Right renal cortex interstitium (tissue), 3 donors: ENCODE data around the gene CHRM2. TPM values are rescaled to one million over a fixed set of nuclear protein-coding genes. Genes with fewer than 3 reads are reported as not detected.
"Not testable (repeated sequence)": the region's sequence is repeated elsewhere in the genome, so short reads cannot be mapped to it uniquely, and the experiment has no call there.

Experiments used
- DNase-seq, 3 donors: peaks; one replicate each; pipeline ENCODE4 v3.0.0-alpha.2; 2013; ENCODE audit warnings: low read depth in 3 of 3, low spot score in 2 of 3
- polyA plus RNA-seq, 3 donors: library from polyadenylated mRNA; unstranded; fragments of 120-200 nt; gene quantifications; one replicate each; pipeline ENCODE4 v1.2.1, GENCODE V29; 2013; ENCODE audit not compliant: insufficient read length in 3 of 3

Gene CHRM2
- polyA plus RNA-seq: 1 to 10 TPM; 3.2 to 3.6 (median 3.4) TPM

GRCh38 chr7:136868496-136869000, at the start of gene CHRM2:
CHRM2 (plus strand) TSS chr7:136868652; CDS start chr7:137014866, 146,214 bp downstream.
- DNase-seq: no peak

DNA sequence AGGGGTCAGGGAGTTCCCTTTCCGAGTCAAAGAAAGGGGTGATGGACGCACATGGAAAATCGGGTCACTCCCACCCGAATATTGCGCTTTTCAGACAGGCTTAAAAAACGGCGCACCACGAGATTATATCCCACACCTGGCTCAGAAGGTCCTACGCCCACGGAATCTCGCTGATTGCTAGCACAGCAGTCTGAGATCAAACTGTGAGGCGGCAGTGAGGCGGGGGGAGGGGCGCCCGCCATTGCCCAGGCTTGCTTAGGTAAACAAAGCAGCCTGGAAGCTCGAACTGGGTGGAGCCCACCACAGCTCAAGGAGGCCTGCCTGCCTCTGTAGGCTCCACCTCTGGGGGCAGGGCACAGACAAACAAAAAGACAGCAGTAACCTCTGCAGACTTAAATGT, 37.1 kb upstream of the CHRM2 start:
- DNase-seq: not testable (repeated sequence)

DNA sequence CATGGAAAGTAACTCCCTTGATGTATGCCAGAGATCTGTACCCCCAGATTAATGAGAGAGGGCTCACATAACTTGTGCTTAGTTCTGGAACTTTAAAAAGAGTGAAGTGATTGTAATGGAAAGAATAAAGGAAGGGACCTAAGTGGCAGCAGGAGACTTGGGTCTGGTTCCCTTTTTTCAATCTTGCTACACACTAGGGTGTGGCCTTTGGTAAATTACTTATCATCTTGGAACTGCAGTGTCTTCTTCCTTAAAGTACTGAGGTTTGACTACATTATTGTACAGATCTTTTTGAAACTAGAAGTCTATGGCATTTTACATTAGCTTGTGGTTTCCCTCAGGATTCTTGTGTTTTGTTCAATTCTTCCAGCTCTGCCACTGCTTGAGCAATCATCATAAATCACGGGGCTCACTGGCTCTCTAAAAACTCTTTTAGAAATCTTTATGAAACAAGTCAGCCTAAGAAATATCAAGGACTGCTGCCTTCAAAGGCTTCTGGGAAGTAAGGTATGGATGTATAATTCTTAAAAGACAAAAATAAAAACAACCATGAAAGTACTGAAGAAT, 22.5 kb upstream of the CHRM2 start:
- no peak for DNase-seq

- no peak for DNase-seq
Measured at GRCh38 chr7:136847858-136848257, 20.6 kb upstream of the CHRM2 start.

DNA sequence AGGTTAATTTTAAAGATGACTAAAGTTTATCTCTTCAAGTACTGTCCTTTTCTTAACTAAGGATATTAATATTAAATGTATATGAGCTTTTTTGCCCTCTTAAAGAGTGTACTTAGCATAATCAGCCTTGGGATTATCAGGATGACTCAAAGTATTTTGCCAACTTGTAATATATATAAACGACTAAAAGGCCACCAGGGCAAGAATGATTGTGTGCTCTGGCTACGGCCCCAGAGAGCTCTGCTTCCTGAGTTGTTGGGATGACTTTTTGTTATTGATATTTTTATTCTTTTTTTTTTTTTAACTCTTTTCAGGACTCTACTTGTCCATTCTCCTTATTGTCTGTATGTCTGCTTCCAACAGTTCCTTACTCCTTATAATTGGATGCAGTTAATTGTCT, 14.8 kb upstream of the CHRM2 start:
- DNase-seq: no peak

GRCh38 chr7:136857573-136857972, 10.9 kb upstream of the CHRM2 start:
- DNase-seq: no peak

- DNase-seq: no peak
Measured at GRCh38 chr7:136859803-136860202, 8.6 kb upstream of the CHRM2 start.

- DNase-seq: no peak
Measured at GRCh38 chr7:136865236-136865635, 3.2 kb upstream of the CHRM2 start.

- DNase-seq: no peak
Measured at GRCh38 chr7:136865777-136866176, 2.7 kb upstream of the CHRM2 start.

DNA sequence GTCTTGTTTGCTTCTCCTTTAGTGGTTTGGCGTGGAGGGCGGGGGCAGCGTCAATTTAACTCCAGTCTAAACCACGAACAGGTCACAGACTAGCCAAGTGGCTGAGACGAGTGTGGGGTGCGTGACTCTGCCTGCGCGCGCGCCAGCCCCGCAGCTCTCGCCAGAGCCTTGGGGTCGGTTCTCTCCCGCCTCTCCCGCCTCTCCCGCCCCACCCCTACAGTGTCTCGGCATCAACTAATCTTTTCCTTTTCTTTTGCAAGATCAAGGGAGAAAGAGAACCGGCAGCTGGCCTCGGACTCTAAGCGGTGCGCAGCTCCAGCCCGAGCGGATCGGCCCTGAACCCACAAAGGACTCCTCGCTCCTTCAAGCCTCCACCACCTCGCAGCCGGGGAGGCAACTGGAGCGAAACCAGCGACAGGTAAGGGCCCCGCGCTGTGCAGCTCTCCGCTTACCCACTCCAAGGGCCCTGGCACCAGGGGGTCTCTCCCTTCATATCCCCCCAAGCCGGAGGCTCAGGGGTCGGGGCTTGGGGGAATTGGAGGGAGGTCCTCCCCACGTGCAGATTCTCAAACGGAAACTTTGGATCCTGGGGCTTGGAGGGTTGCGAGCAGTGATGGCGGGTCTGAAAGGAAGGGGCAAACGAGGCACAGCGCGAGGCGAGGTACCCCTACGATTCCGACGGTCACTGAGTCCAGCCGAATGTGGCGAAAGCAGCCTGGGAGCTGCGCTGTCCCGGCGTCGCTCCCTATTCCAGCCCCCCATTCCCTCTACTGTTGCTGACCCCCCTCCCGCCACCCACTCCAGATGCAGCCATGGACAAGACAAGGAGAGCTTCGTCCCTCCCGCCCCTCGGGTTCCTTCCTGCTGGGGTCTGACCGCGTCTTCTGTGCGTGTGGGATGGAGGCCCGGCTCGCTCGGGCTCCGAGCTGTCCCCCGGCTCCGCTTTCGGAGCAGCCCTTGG, 829 bp downstream of the CHRM2 start:
- no peak for DNase-seq

DNA sequence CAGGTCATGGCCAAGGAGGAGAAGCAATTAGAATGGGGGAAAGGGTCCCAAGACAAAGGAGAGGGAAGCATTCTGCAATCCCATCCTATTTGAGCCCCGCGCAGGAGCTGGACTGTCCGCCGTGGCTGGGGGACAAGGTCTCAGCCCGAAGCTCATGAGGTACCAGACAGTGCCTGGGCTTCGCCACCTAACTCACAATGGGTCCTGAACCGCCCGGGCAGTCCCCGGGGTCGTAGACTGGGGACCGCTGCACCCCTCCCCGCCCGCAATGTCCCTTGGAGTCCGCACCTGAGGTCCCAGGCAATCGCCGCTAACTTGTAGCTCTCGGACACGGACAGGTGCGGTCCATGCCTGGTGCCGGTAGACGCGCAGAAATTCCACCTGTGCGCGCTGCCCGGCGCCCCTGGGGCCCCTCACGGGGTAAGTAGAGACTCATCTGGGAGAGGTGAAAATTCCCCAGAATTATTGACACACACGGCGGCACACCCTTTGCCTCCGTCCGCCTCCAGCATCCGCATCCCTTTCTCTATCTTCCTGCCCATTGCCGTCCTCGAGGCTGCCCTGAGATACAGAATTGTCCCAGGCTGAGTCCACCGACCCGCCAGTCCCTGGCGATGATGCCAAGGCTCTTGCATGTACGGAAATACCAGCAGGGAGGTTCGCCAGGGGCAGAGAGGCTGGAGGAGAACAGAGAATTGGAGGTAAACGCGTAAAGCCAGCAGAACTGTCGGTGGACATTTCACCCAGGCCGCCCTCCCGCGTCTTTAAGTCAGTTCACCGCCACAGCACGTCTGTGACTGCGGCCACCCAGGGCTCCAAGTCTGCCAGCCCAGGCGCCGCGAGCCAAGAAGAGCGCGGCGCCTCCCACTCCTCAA, 1.8 kb downstream of the CHRM2 start:
- no peak for DNase-seq

DNA sequence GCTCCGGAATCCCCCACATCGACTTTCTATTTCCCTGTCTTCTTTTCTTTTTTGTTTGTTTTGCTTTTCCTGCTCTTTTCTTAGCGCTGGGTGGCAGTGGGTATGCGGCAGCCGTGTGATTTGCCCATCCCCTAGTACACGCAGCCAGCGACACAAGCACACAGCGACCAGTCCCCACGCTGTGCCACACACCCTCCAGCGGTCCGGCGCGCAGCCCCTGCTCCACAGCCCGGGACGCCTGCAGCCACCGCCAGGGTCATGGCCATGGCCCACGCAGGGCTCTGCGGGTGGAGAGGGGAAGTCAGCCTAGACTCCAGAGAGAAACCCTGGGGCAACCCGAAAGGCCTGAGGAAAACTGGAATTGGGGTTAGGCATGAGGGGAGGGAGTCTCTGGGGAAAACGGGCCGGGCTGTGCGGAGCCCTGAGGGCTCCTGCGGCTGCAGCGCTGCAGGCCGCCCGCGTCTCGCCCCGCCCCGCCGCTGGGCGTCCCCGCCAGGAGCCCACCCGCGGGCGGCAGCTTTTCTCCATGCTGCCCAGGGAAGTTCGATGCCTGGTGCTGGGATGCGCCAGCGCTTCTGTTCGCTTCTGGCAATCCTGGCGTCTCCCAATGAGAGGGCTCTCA, 2.5 kb downstream of the CHRM2 start:
- no peak for DNase-seq

DNA sequence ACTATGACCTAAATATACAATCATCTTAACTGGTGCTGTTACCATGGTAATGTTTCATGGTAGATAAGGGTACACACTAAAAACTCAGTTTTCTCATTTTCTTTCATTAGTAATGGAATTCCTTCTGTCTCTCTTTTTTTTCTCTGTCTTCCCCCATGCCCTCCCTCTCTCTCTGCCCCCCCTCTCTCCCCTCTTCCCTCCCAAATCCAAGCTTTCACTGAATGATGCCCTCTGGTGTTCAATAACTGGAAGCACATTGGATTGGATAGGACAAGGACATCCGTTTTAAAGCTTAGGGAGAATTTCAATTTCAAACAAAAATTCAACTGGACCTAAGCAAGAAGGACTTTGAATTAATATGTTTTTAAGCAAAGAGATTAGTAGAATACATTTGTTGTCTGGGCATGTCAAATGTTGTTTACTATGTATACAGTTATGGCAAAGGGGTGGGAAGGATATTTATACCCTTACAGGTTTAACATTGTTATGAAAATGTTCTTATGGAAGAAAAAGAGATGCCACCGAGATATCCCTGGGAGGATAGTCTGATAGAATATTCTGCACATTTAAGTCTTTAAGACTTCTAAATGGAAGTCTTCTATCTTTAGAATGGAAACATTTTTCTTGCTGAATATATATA, 6.1 kb downstream of the CHRM2 start:
- no peak for DNase-seq

- no peak for DNase-seq
Measured at GRCh38 chr7:136877509-136877908, 9.1 kb downstream of the CHRM2 start.

DNA sequence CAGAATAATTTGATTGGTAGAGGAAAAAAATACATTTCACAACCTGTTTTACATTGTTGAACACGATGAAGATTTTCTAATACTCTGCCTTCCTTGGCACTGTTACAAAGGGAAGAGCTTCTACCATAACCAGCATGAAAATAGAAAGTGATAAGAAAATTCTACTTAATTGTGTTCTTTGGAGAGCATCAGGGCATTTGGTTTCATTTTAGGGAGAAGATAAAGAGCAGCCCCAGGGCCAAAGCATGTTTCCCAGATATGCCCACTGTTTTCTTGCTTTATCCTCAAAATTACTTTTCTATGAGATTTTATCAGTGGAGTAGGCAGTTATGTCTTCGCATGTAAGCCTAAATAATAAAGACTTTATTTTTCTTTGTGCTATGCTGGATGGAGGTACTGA, 9.5 kb downstream of the CHRM2 start:
- no peak for DNase-seq

GRCh38 chr7:136878878-136879277, 10.4 kb downstream of the CHRM2 start:
- DNase-seq: no peak

DNA sequence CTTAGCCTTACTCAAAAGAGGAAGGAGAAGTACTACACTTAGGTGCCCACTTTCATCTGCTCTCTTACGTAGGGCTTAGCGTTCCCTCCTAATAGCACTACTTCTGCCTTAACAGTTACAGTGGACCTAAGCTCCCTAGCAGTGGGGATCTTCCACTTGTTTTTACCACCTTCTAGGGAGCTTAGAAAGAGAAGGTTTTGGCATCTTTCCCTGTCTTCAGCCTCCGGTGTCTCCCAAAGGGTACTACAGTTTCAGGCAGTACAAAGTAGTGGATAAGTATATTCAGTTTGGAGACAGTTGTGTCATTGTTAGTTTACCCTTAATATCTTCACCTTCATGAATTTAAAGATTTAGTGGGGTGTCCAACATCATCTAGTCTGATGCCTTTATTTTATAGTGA, 14.6 kb downstream of the CHRM2 start:
- DNase-seq: no peak

- DNase-seq: no peak
Measured at GRCh38 chr7:136884492-136884891, 16.0 kb downstream of the CHRM2 start.

DNA sequence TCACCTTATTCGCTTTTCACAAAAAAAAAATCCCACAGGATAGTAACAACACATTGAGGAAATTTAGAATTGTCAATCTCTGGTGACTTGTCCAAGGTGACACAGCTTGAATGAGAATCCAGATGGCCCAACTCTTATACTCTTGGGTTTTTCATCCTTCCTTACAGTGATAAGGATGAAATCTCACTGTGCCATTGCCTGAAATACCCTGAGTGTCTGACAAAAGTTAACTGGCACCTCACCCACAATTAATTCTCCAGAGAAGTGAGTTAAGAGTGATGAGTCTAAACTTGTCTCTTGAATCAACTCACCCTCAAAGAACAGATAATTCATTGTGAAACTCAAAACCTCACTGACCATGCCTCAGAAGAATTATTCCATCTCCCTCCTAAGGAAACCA, 18.9 kb downstream of the CHRM2 start:
- no peak for DNase-seq

DNA sequence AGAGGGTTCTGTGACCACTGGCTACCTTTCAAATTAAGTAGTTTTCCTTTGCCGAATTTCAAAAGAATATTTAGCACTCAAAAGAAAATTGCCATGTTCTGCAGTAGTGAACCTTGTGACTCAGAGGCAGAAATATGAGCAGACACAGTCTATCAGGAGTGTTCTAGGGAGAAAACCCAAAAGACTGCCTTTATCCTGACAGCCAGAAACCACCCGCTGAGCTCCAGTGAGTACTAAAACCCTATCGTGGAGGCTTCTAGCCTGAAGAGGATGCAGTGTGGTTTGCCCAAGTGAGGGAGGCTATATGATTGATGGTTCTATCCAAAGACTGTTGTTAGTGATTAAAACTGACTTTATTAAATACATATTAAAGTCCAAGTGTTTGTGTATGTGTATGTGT, 21.9 kb downstream of the CHRM2 start:
- no peak for DNase-seq
